SH-SY5Y (cell line): ENCODE data around the gene EMX2.

Experiments
- GATA2 ChIP-seq: IDR thresholded peaks from 2 replicates; pipeline ENCODE4 v1.6.1; 2011; ENCODE audit warnings: mild to moderate bottlenecking, low read depth, low read length
- GATA3 ChIP-seq: IDR thresholded peaks from 2 replicates; pipeline ENCODE4 v1.6.1; 2011; ENCODE audit warnings: low read depth, mild to moderate bottlenecking, low read length, moderate library complexity

Gene EMX2

GRCh38 chr10:117545141-117546019, 2.8 kb downstream of the EMX2 start:
- no peak for TF ChIP-seq GATA2
- no peak for TF ChIP-seq GATA3

- TF ChIP-seq GATA2 = no peak
- TF ChIP-seq GATA3 = no peak
These were observed 3.6 kb downstream of the EMX2 start for GRCh38 chr10:117546020-117546580.

DNA sequence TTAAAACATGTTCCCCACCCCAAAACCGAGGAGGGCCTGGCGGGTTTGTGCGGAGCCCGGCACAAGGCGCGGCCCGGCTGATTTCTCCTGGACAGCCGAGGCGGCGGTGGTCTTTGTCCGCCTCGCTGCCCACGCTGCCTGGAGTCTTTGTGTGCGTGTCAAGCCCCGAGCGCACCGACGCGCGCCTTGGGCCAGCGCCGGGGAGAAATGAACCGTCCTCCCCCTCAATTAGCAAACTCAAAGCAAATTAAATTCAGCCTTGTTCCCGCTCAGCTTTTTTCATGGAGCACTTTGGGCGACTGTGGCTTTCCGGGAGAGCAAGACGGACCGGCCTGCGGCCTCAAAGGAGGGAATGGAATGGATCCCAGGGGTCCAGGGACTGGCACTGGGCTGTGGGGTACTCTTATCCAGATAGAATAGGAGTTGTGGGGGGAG, 4.1 kb downstream of the EMX2 start:
- TF ChIP-seq GATA3 (no peak), GATA2 (no peak)

DNA sequence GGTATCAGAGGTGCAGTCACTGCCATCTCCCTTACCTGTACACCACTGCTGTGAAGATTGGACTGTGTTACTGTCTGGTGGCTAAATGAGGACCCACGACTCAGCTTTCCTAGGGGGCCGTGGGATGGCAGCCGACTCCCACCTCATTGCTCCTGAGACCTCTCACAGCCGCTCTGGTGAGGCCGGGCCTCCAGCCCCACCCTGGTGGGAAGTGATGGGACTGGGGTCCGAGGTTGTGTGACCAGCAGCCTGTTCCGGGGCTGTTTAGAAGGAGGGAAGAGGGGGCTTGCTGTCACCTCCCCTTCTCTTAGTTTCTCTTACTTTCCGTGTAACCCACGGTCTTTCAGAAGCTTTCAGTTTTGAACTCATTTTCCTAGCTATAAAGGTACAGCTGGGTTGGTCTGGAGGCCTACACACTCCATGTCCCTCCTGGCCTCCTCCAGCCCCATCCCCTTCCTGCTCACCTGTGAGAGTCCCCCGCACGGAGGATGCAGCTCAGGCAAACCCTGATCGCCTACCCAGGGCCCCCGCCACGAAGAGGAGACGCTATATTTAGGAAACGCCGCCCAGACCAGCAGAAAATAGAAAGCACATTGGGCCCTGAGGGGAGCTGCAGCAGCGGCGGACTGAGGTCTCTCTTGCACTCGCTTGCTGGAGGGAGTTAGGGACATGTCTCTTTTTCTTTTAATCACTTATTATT, 4.6 kb downstream of the EMX2 start:
- TF ChIP-seq GATA3 (no peak), GATA2 (no peak)

GRCh38 chr10:117547716-117548668, 5.4 kb downstream of the EMX2 start:
- TF ChIP-seq GATA2 (no peak), GATA3 (no peak)

DNA sequence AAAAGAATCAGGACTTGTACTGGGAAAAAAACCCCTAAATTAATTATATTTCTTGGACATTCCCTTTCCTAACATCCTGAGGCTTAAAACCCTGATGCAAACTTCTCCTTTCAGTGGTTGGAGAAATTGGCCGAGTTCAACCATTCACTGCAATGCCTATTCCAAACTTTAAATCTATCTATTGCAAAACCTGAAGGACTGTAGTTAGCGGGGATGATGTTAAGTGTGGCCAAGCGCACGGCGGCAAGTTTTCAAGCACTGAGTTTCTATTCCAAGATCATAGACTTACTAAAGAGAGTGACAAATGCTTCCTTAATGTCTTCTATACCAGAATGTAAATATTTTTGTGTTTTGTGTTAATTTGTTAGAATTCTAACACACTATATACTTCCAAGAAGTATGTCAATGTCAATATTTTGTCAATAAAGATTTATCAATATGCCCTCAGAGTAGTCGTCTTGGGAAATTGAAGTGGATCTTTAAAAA, 6.6 kb downstream of the EMX2 start:
- no peak for TF ChIP-seq GATA3
- TF ChIP-seq GATA2 = no peak

DNA sequence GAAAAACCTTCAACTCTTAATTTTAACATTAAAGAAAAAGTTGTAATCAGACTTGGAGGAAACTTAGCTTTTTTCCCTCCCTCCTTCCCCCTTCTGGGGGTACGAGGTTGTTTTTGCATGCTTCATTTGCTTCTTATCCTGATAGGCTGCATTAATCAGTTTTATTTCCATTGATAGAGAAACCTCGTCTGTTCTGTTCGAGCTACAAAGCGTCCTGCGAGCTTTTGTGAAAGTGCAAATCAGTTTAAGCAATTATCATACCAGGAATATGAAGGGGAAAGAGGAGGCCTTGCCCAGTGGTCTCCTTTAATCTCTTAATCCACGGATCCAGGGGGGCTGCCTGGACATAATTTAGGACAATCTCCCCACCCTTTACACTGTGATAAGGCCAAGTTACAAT, 7.5 kb downstream of the EMX2 start:
- TF ChIP-seq GATA2 = no peak
- no peak for TF ChIP-seq GATA3

DNA sequence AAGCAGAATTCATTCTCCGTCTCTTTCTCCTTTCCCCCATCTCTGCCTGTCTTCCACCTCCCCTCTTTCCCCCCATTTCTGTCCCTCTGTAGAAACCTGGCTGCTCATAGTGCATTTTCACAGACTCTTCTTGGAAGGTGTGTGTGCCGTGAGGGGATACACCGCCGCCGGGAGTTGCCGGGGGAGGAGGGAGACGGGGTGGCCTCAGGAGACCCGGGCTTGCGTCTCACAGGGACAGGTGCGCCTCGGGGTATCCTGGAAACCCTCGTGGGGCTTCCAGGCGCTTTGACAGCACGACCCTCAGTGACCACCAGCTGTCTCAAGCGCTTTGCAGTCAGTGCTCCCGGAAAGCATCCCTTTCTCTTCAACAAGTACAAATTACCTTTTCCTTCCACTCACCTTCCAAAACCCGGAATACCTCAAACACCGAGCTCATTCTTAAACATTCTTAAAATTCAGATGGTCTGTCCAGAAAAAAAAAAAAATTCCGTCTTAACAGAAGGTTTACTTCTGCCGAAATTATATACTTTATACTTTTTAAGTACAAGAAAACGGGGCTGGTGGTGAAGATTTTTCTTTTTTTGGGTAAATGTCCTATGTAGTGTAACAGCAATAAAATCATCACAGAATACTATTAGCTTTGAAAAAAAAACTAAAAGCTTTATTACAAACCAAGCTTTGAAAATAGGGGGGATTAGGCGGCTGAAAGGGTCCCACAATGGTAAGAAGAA, 8.2 kb downstream of the EMX2 start:
- TF ChIP-seq GATA2 (no peak), GATA3 (no peak)

DNA sequence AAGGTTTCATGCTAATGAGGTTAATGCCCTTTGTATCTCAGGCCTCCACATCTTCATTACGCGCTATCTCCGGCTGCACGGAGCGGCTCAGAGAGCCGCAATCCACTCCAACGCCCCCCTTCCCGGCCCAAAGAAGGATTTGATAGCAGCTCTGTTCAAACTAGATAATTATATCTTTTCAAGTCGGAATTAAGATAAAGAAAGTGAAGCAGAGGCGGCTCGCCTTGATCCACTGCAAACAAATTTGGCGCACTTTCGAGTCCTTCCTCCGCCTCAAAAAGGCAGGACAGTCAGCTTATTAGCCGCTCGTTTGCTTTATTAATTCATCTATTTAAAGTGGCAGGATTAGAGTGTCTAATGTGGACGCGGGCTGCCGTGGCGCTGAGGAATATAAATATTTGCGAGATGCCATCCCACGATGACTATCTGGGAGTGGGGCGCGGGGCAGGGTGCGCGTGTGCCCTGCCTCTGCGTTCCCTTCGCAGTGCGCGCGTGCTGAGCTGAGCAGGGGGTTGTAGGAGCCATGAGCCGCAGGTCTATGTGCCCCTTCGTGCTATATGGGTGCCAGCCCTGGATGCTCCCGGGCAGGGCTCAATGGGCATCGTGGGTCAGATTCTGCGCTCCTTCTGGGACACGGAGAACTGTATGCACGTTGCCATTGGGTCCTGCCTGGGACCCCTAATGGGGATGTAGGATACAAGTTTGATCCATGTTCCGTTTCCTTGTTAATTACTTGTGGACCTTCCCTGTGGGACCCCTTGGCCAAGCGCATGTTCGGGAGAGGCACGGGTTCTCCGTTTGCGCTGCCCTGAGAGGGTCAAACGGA, 9.0 kb downstream of the EMX2 start:
- TF ChIP-seq GATA3 (no peak), GATA2 (no peak)

GRCh38 chr10:117552156-117552631, 9.6 kb downstream of the EMX2 start:
- no peak for TF ChIP-seq GATA3
- TF ChIP-seq GATA2 = no peak

DNA sequence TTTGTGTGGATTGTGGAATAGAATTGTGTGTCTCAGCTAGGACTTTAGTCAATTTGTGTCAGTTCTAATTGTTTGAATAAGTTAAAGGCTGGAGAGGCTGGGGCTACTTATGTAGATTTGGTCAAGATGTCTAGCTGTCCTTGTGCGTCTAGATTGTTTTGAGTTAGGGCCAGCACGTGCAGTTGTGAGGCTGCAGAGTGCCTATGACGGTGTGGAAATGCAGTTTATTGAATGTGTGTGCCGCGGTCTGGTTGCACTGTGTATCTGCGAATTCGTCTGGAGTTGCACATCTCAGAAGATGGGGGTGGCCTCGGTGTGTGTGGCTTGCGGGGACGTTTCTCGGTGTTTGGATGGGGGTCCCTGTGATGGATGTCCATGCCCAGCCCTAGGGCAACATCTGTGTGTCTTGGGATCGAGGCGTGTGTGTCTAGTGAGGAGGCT, 10.2 kb downstream of the EMX2 start:
- TF ChIP-seq GATA2 (no peak), GATA3 (no peak)
